HepG2 (cell line): ENCODE measurements around the gene SGK1. TPM values are rescaled to one million over a fixed set of nuclear protein-coding genes. Genes with fewer than 3 reads are reported as not detected.

Experiments used
- CREB1 ChIP-seq, 2 experiments: fragments of 450-650 bp in 1 of 2; IDR thresholded peaks; 2 replicates each; pipeline ENCODE4 v1.6.1; 2016 to 2017; ENCODE audit warnings: control low read depth in 1 of 2, mild to moderate bottlenecking in 1 of 2, missing compliant biosample characterization in 1 of 2, missing genetic modification characterization in 1 of 2
- FOXA1 ChIP-seq, 2 experiments: fragments of 450-650 bp in 1 of 2; sonication (generic) in 1 of 2; formaldehyde crosslinking in 1 of 2; IDR thresholded peaks; 2 replicates each; pipeline versions ENCODE4 v1.4.0 to v1.6.1; 2016 to 2020; ENCODE audit warnings: missing genetic modification reagents in 1 of 2
- MBNL3 ChIP-seq: fragments of 250-450 bp; sonication (Bioruptor Pico); conservative IDR thresholded peaks from 2 replicates; pipeline ENCODE4 v1.8.0; 2022; ENCODE audit warnings: mild to moderate bottlenecking, inconsistent platforms
- SIX4 ChIP-seq: sonication (generic); formaldehyde crosslinking; IDR thresholded peaks from 2 replicates; pipeline ENCODE4 v1.4.0; 2020; ENCODE audit warnings: missing genetic modification reagents
- TBX3 ChIP-seq: fragments of 450-650 bp; IDR thresholded peaks from 2 replicates; pipeline ENCODE4 v1.6.1; 2017; ENCODE audit warnings: antibody characterized with exemption, mild to moderate bottlenecking, inconsistent platforms, borderline replicate concordance
- ZNF674 ChIP-seq: sonication (generic); formaldehyde crosslinking; IDR thresholded peaks from 2 replicates; pipeline ENCODE4 v1.5.0; 2020; ENCODE audit warnings: low read depth, mild to moderate bottlenecking, missing genetic modification reagents
- polyA plus RNA-seq, 8 experiments: library from polyadenylated mRNA; depleted of rRNA in 3 of 8; stranded (reverse) in 7 of 8; unstranded in 1 of 8; fragments of >200 nt; fragmentation: Illumina TruSeq in 4 of 8; extraction: Trizol in 4 of 8; gene quantifications; 2 replicates each; pipeline versions ENCODE4 v1.2.1 to v1.2.3, GENCODE V29; 2011 to 2016; ENCODE audit warnings: low read depth in 4 of 8, missing spikeins in 1 of 8, mixed read lengths in 1 of 8; ENCODE audit not compliant: insufficient read depth in 1 of 8
- total RNA-seq, 5 experiments: library from RNA; depleted of rRNA; stranded (reverse); fragments of >200 nt; fragmentation: Illumina TruSeq; extraction: Trizol; gene quantifications; 2 replicates each; pipeline ENCODE4 v1.2.3, GENCODE V29; 2016; ENCODE audit warnings: low read depth in 1 of 5
- TF ChIP-seq, protein P1 (sequence below): sonication (generic); formaldehyde crosslinking; IDR thresholded peaks from 2 replicates; pipeline ENCODE4 v1.5.0; 2020; ENCODE audit warnings: mild to moderate bottlenecking, missing genetic modification reagents, borderline replicate concordance
- TF ChIP-seq, protein P2 (sequence below): IDR thresholded peaks from 2 replicates; pipeline ENCODE4 v1.6.1; 2016; ENCODE audit warnings: missing compliant biosample characterization, missing genetic modification reagents, borderline replicate concordance
- TF ChIP-seq, protein P3 (sequence below): sonication (generic); formaldehyde crosslinking; IDR thresholded peaks from 2 replicates; pipeline ENCODE4 v1.5.0; 2020; ENCODE audit warnings: mild to moderate bottlenecking, missing genetic modification reagents
- TF ChIP-seq, protein P4 (sequence below): sonication (generic); formaldehyde crosslinking; IDR thresholded peaks from 2 replicates; pipeline ENCODE4 v1.4.0; 2020; ENCODE audit warnings: mild to moderate bottlenecking, low read depth, missing genetic modification reagents
- TF ChIP-seq, protein P5 (sequence below): sonication (generic); formaldehyde crosslinking; IDR thresholded peaks from 2 replicates; pipeline ENCODE4 v1.4.0; 2020; ENCODE audit warnings: mild to moderate bottlenecking, missing genetic modification reagents

Gene SGK1
- total and polyA plus RNA-seq, 2 of the 13 experiments (the other 11 are each of a cell fraction or from before 2014, with no cell fraction given): 56.1 to 56.2 TPM

DNA sequence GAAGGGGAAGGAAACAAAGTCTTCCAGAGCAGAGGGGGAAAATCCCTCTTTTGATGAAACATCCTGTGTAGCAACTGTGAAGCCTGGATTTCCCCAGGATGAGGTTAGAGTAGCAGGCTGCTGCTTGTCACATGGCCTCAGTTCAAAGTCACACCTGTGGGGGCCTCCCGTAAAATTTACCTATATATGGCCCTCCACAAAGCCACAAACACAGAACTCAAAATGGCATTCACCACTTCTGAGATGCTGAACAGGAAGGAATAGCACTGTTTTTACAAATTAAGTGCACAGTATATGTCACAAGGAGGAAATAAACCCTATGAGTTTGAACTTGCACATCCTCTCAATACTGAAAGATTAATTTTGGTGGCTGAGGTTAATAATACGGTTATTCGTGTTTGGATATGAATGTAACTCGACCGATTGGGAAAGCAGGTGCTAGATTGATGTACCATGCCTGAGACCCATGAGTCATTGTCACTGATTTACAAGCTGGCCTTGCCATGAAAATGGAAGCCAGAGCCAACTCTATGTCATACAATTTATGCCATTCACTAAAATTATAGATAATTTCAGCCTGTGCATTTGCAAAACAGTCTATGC lies 70.6 kb downstream of the SGK1 start (continued):
- TF ChIP-seq, protein P1, sequence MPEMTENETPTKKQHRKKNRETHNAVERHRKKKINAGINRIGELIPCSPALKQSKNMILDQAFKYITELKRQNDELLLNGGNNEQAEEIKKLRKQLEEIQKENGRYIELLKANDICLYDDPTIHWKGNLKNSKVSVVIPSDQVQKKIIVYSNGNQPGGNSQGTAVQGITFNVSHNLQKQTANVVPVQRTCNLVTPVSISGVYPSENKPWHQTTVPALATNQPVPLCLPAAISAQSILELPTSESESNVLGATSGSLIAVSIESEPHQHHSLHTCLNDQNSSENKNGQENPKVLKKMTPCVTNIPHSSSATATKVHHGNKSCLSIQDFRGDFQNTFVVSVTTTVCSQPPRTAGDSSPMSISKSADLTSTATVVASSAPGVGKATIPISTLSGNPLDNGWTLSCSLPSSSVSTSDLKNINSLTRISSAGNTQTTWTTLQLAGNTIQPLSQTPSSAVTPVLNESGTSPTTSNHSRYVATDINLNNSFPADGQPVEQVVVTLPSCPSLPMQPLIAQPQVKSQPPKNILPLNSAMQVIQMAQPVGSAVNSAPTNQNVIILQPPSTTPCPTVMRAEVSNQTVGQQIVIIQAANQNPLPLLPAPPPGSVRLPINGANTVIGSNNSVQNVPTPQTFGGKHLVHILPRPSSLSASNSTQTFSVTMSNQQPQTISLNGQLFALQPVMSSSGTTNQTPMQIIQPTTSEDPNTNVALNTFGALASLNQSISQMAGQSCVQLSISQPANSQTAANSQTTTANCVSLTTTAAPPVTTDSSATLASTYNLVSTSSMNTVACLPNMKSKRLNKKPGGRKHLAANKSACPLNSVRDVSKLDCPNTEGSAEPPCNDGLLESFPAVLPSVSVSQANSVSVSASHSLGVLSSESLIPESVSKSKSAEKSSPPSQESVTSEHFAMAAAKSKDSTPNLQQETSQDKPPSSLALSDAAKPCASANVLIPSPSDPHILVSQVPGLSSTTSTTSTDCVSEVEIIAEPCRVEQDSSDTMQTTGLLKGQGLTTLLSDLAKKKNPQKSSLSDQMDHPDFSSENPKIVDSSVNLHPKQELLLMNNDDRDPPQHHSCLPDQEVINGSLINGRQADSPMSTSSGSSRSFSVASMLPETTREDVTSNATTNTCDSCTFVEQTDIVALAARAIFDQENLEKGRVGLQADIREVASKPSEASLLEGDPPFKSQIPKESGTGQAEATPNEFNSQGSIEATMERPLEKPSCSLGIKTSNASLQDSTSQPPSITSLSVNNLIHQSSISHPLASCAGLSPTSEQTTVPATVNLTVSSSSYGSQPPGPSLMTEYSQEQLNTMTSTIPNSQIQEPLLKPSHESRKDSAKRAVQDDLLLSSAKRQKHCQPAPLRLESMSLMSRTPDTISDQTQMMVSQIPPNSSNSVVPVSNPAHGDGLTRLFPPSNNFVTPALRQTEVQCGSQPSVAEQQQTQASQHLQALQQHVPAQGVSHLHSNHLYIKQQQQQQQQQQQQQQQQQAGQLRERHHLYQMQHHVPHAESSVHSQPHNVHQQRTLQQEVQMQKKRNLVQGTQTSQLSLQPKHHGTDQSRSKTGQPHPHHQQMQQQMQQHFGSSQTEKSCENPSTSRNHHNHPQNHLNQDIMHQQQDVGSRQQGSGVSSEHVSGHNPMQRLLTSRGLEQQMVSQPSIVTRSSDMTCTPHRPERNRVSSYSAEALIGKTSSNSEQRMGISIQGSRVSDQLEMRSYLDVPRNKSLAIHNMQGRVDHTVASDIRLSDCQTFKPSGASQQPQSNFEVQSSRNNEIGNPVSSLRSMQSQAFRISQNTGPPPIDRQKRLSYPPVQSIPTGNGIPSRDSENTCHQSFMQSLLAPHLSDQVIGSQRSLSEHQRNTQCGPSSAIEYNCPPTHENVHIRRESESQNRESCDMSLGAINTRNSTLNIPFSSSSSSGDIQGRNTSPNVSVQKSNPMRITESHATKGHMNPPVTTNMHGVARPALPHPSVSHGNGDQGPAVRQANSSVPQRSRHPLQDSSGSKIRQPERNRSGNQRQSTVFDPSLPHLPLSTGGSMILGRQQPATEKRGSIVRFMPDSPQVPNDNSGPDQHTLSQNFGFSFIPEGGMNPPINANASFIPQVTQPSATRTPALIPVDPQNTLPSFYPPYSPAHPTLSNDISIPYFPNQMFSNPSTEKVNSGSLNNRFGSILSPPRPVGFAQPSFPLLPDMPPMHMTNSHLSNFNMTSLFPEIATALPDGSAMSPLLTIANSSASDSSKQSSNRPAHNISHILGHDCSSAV: no peak
- no peak for TF ChIP-seq MBNL3
- no peak for TF ChIP-seq FOXA1 (IDR thresholded peaks at IDR 0.05)
- TF ChIP-seq FOXA1 (CRISPR knock-in tag; IDR thresholded peaks at IDR 0.05): no peak
- no peak for TF ChIP-seq ZNF674 (CRISPR knock-in tag)
- TF ChIP-seq TBX3: no peak
- TF ChIP-seq, protein P2, sequence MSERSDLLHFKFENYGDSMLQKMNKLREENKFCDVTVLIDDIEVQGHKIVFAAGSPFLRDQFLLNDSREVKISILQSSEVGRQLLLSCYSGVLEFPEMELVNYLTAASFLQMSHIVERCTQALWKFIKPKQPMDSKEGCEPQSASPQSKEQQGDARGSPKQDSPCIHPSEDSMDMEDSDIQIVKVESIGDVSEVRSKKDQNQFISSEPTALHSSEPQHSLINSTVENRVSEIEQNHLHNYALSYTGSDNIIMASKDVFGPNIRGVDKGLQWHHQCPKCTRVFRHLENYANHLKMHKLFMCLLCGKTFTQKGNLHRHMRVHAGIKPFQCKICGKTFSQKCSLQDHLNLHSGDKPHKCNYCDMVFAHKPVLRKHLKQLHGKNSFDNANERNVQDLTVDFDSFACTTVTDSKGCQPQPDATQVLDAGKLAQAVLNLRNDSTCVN (CRISPR knock-in tag): no peak
- TF ChIP-seq SIX4 (CRISPR knock-in tag): no peak
- TF ChIP-seq, protein P3, sequence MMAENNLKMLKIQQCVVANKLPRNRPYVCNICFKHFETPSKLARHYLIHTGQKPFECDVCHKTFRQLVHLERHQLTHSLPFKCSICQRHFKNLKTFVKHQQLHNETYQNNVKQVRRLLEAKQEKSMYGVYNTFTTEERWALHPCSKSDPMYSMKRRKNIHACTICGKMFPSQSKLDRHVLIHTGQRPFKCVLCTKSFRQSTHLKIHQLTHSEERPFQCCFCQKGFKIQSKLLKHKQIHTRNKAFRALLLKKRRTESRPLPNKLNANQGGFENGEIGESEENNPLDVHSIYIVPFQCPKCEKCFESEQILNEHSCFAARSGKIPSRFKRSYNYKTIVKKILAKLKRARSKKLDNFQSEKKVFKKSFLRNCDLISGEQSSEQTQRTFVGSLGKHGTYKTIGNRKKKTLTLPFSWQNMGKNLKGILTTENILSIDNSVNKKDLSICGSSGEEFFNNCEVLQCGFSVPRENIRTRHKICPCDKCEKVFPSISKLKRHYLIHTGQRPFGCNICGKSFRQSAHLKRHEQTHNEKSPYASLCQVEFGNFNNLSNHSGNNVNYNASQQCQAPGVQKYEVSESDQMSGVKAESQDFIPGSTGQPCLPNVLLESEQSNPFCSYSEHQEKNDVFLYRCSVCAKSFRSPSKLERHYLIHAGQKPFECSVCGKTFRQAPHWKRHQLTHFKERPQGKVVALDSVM (CRISPR knock-in tag): no peak
- no peak for TF ChIP-seq CREB1 (IDR thresholded peaks at IDR 0.05)
- no peak for TF ChIP-seq CREB1 (CRISPR knock-in tag; IDR thresholded peaks at IDR 0.05)
- TF ChIP-seq, protein P4, sequence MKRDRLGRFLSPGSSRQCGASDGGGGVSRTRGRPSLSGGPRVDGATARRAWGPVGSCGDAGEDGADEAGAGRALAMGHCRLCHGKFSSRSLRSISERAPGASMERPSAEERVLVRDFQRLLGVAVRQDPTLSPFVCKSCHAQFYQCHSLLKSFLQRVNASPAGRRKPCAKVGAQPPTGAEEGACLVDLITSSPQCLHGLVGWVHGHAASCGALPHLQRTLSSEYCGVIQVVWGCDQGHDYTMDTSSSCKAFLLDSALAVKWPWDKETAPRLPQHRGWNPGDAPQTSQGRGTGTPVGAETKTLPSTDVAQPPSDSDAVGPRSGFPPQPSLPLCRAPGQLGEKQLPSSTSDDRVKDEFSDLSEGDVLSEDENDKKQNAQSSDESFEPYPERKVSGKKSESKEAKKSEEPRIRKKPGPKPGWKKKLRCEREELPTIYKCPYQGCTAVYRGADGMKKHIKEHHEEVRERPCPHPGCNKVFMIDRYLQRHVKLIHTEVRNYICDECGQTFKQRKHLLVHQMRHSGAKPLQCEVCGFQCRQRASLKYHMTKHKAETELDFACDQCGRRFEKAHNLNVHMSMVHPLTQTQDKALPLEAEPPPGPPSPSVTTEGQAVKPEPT (CRISPR knock-in tag): no peak
- TF ChIP-seq, protein P5, sequence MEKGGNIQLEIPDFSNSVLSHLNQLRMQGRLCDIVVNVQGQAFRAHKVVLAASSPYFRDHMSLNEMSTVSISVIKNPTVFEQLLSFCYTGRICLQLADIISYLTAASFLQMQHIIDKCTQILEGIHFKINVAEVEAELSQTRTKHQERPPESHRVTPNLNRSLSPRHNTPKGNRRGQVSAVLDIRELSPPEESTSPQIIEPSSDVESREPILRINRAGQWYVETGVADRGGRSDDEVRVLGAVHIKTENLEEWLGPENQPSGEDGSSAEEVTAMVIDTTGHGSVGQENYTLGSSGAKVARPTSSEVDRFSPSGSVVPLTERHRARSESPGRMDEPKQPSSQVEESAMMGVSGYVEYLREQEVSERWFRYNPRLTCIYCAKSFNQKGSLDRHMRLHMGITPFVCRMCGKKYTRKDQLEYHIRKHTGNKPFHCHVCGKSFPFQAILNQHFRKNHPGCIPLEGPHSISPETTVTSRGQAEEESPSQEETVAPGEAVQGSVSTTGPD (CRISPR knock-in tag): no peak
